Caco-2 (cell line): Measurements from ENCODE around the gene LRRC26. TPM values are rescaled to one million over a fixed set of nuclear protein-coding genes. Genes with fewer than 3 reads are reported as not detected.
A peak's percentile ranks its signal among the peaks of the same experiment; 100 is the strongest.

ENCODE experiments used
- BruUV-seq: library from RNA; stranded (reverse); fragments of 400-500 nt; replicated peaks from 2 replicates; lab custom pipeline; 2021; lab: Mats Ljungman, UMichigan
- CTCF ChIA-PET: fragments of 300-600 bp; sonication (Branson Sonifier 250); formaldehyde crosslinking; loops from one replicate; lab custom pipeline; 2022; ENCODE audit warnings: antibody characterized with exemption; lab: Charles Lee
- POLR2A ChIA-PET: fragments of 300-600 bp; sonication (Branson Sonifier 250); formaldehyde crosslinking; loops from one replicate; lab custom pipeline; 2022; ENCODE audit warnings: antibody characterized with exemption; lab: Charles Lee
- DNase-seq, 2 experiments: peaks; one replicate each; pipeline versions ENCODE4 v3.0.0 to v3.0.0-alpha.2; 2020 to 2022
- H3K27me3 ChIP-seq: replicated peaks from 2 replicates; pipeline ENCODE4 v1.6.0; 2011; ENCODE audit warnings: low read length; ENCODE audit not compliant: control insufficient read depth, insufficient read depth
- H3K36me3 ChIP-seq: 2 replicates; pipeline ENCODE4 v1.5.1; 2011; ENCODE audit warnings: low read length; ENCODE audit not compliant: control insufficient read depth, insufficient read depth
- H3K4me1 ChIP-seq: fragments of 250-450 bp; sonication (Bioruptor Pico); 2 replicates; pipeline ENCODE4 v1.5.1; 2020; ENCODE audit warnings: mild to moderate bottlenecking
- H3K4me3 ChIP-seq: 2 replicates; pipeline ENCODE4 v1.5.1; 2011; ENCODE audit warnings: low read depth, mild to moderate bottlenecking, control low read depth, low read length
- H3K9me3 ChIP-seq: fragments of 250-450 bp; sonication (Bioruptor Pico); 2 replicates; pipeline ENCODE4 v1.5.1; 2020; ENCODE audit warnings: mild to moderate bottlenecking, moderate library complexity
- H3K27ac Mint-ChIP-seq: one replicate; pipeline ENCODE4 v1.8.0; 2022; ENCODE audit warnings: mixed read lengths; ENCODE audit not compliant: unreplicated experiment
- H3K27me3 Mint-ChIP-seq: one replicate; pipeline ENCODE4 v1.8.0; 2022; ENCODE audit warnings: mixed read lengths; ENCODE audit not compliant: insufficient read depth, unreplicated experiment
- H3K36me3 Mint-ChIP-seq: one replicate; pipeline ENCODE4 v1.8.0; 2022; ENCODE audit warnings: mild to moderate bottlenecking, mixed read lengths; ENCODE audit not compliant: insufficient read depth, unreplicated experiment
- H3K4me1 Mint-ChIP-seq: one replicate; pipeline ENCODE4 v1.8.0; 2022; ENCODE audit warnings: low read depth, mixed read lengths; ENCODE audit not compliant: unreplicated experiment
- H3K4me3 Mint-ChIP-seq: one replicate; pipeline ENCODE4 v1.8.0; 2022; ENCODE audit warnings: mild to moderate bottlenecking, moderate library complexity, mixed read lengths; ENCODE audit not compliant: unreplicated experiment
- H3K9me3 Mint-ChIP-seq: one replicate; pipeline ENCODE4 v1.8.0; 2022; ENCODE audit warnings: mixed read lengths; ENCODE audit not compliant: unreplicated experiment
- intact Hi-C: fragments of 100-400 bp; cut with micrococcal nuclease; formaldehyde crosslinking; loops from one replicate; pipeline ENCODE4 v1.10.0; 2022; ENCODE audit not compliant: unreplicated experiment
- total RNA-seq: library from RNA; stranded (reverse); gene quantifications from 2 replicates; pipeline ENCODE4 v1.2.3, GENCODE V29; 2022
- TF ChIP-seq, protein P1 (sequence below), 2 experiments: fragments of 200-600 bp in 1 of 2; IDR thresholded peaks; 1 replicate in 1 of 2; 2 replicates in 1 of 2; pipeline versions ENCODE4 v1.5.1 to v1.8.0; 2011 to 2022; ENCODE audit warnings: antibody characterized with exemption in 1 of 2, control low read depth in 1 of 2, inconsistent platforms in 1 of 2, low read depth in 1 of 2, low read length in 1 of 2, mild to moderate bottlenecking in 1 of 2, moderate library complexity in 1 of 2; ENCODE audit not compliant: insufficient read depth in 1 of 2, severe bottlenecking in 1 of 2, unreplicated experiment in 1 of 2

LRRC26 gene
- total RNA-seq, 1 experiment from 2014 or later: 2.9 TPM

DNA sequence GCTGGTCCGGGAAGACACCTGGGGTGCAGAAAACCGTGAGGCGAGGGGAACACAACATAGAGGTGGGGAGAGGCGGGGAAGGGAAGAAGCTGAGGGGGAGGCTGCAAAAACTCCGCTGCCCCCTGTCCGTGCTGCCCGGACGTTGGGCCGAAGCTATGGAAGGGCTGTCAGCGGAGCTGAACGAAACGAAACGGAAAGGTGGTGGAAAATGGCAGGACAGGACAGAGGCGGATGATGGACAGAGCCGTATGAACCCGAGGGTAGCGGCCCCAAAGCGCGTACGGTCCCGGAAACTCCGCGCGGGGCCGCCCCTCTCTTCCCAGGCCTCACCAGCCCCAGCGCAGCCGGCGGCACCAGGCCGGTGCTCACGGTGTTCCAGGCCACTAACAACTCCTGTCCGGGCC is 18.2 kb upstream of the LRRC26 start:
- CTCF ChIA-PET: interaction anchor here (0.5 to 3.0 kb wide), 11 partner anchors 10 to 124 kb away, joined by 3 to 22 read pairs (median 9); partner anchors contain the start of genes LRRC26, RNF224, SAPCD2 and TPRN
- DNase-seq: no peak
- H3K4me1 ChIP-seq: peaks cover 16% of the 10 kb centered on the region
- peak overlapping the region; percentile 93 for H3K27ac Mint-ChIP-seq
- BruUV-seq: TSS peak; percentile 67
- POLR2A ChIA-PET: interaction anchor here (0.5 to 1.8 kb wide), 7 partner anchors 12 to 459 kb away, joined by 3 to 21 read pairs (median 4); partner anchors contain the start of genes RNF208, SAPCD2 and TPRN
- H3K36me3 ChIP-seq: peaks cover 5% of the 10 kb centered on the region
- intact Hi-C loops: loop anchor here (1.0 to 2.0 kb wide), 2 partner anchors 38 to 39 kb away; partner anchors contain the start of gene RNF224
- no peaks in the 10 kb centered on the region for H3K27me3 ChIP-seq
- no peaks in the 10 kb centered on the region for H3K9me3 Mint-ChIP-seq
- peaks cover 49% of the 10 kb centered on the region for H3K36me3 Mint-ChIP-seq
- H3K27me3 Mint-ChIP-seq: no peaks in the 10 kb centered on the region
- TF ChIP-seq, protein P1, sequence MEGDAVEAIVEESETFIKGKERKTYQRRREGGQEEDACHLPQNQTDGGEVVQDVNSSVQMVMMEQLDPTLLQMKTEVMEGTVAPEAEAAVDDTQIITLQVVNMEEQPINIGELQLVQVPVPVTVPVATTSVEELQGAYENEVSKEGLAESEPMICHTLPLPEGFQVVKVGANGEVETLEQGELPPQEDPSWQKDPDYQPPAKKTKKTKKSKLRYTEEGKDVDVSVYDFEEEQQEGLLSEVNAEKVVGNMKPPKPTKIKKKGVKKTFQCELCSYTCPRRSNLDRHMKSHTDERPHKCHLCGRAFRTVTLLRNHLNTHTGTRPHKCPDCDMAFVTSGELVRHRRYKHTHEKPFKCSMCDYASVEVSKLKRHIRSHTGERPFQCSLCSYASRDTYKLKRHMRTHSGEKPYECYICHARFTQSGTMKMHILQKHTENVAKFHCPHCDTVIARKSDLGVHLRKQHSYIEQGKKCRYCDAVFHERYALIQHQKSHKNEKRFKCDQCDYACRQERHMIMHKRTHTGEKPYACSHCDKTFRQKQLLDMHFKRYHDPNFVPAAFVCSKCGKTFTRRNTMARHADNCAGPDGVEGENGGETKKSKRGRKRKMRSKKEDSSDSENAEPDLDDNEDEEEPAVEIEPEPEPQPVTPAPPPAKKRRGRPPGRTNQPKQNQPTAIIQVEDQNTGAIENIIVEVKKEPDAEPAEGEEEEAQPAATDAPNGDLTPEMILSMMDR (IDR thresholded peaks at IDR 0.05; ENCODE audit: insufficient read depth in 1 of 2, low read depth in 1 of 2, low read length in 1 of 2, severe bottlenecking in 1 of 2, unreplicated experiment in 1 of 2): no peak
- H3K4me1 Mint-ChIP-seq: peaks cover 20% of the 10 kb centered on the region
- H3K9me3 ChIP-seq: no peaks in the 10 kb centered on the region
- peak overlapping the region; percentile 96 for H3K4me3 ChIP-seq
- peak overlapping the region; percentile 98 for H3K4me3 Mint-ChIP-seq

DNA sequence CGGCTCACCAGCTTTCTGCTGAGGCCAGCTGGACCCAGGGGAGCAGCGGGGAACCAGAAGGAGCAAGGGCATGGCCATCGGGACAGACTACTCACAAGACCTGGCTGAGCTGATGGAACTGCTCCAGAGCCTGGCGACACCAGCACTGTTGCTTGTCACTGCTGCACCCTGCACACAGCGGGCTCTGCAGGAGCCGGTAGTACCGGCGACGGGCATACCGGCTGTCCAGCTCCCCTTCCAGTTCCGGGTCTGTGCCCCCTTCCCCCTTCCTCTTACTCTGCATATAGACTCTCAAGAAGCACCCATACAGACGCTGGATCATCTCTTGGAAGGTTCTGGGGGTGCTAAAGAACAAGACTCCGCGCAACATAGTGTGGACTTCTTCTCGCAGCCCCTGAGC is 17.5 kb upstream of the LRRC26 start:
- H3K9me3 Mint-ChIP-seq: no peaks in the 10 kb centered on the region
- H3K4me1 ChIP-seq: peaks cover 16% of the 10 kb centered on the region
- H3K4me3 ChIP-seq: peak overlapping the region; percentile 96
- peaks cover 20% of the 10 kb centered on the region for H3K4me1 Mint-ChIP-seq
- peaks cover 5% of the 10 kb centered on the region for H3K36me3 ChIP-seq
- no peaks in the 10 kb centered on the region for H3K27me3 ChIP-seq
- no peaks in the 10 kb centered on the region for H3K27me3 Mint-ChIP-seq
- POLR2A ChIA-PET: interaction anchor here (0.5 to 0.7 kb wide), 2 partner anchors 141 kb away, joined by 3 to 4 read pairs; no protein-coding TSS in a partner anchor
- intact Hi-C loops: no loop called here
- BruUV-seq: no TSS peak
- TF ChIP-seq, protein P1 (IDR thresholded peaks at IDR 0.05; ENCODE audit: insufficient read depth in 1 of 2, low read depth in 1 of 2, low read length in 1 of 2, severe bottlenecking in 1 of 2, unreplicated experiment in 1 of 2): no peak
- CTCF ChIA-PET: interaction anchor here (1.0 kb wide), 1 partner anchor 40 kb away, joined by 3 read pairs; the partner anchor contains the start of gene RNF224
- DNase-seq: no peak
- H3K4me3 Mint-ChIP-seq: peak overlapping the region; percentile 98
- peak overlapping the region; percentile 93 for H3K27ac Mint-ChIP-seq
- H3K9me3 ChIP-seq: no peaks in the 10 kb centered on the region
- H3K36me3 Mint-ChIP-seq: peaks cover 53% of the 10 kb centered on the region

DNA sequence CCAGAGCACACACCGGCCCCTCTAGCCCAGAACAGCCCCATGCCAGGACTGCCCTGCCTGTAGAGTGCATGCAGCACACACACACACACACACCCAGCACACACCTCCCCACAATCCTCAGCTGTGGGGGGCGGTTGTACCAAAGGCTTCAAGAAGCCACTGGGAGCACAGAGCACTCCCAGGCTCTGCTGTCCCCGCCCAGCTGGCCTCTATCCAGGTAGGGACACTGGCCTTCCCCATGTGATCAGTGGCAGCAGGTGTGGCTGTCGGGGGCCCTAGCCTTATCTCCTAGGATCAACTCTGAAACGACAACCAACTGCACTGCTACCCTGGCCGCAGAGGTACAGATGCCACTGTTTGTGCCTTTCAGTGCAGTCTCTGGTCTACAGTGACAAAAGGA is 16.5 kb upstream of the LRRC26 start:
- TF ChIP-seq, protein P1 (IDR thresholded peaks at IDR 0.05; ENCODE audit: insufficient read depth in 1 of 2, low read depth in 1 of 2, low read length in 1 of 2, severe bottlenecking in 1 of 2, unreplicated experiment in 1 of 2): no peak
- Mint-ChIP-seq H3K4me1 (peaks cover 20% of the 10 kb centered on the region), H3K27ac (no peak overlapping the region), H3K27me3 (no peaks in the 10 kb centered on the region), H3K4me3 (peak overlapping the region; percentile 98), H3K9me3 (no peaks in the 10 kb centered on the region), H3K36me3 (peaks cover 56% of the 10 kb centered on the region)
- Histone ChIP-seq H3K27me3 (no peaks in the 10 kb centered on the region), H3K9me3 (no peaks in the 10 kb centered on the region), H3K36me3 (peaks cover 5% of the 10 kb centered on the region), H3K4me1 (peaks cover 16% of the 10 kb centered on the region), H3K4me3 (no peak overlapping the region)
- ChIA-PET POLR2A (no interaction called here), CTCF (no interaction called here)
- DNase-seq: no peak
- intact Hi-C loops: no loop called here
- BruUV-seq: no TSS peak
